Mucosa of descending colon (tissue), 3 donors: ENCODE results near the gene SPINT3. TPM values are rescaled to one million over a fixed set of nuclear protein-coding genes. Genes with fewer than 3 reads are reported as not detected.
A peak's percentile ranks its signal among the peaks of the same experiment; 100 is the strongest.
"Not testable (repeated sequence)": the region's sequence is repeated elsewhere in the genome, so short reads cannot be mapped to it uniquely, and the experiment has no call there.

Experiments used
- ATAC-seq: fragments of 200-7000 bp; cut with Tn5 transposase; one replicate; pipeline ENCODE4 v1.9.1; 2020; ENCODE audit warnings: mild to moderate bottlenecking, moderate library complexity
- DNase-seq, 3 donors: peaks; one replicate each; pipeline ENCODE4 v3.0.0-alpha.2; 2020
- H3K36me3 ChIP-seq: fragments of 200-600 bp; one replicate; pipeline ENCODE4 v1.8.0; 2021; ENCODE audit warnings: low read depth, mild to moderate bottlenecking
- H3K4me1 ChIP-seq: fragments of 200-600 bp; one replicate; pipeline ENCODE4 v1.8.0; 2021; ENCODE audit warnings: low read depth, mild to moderate bottlenecking
- H3K4me3 ChIP-seq: fragments of 200-600 bp; one replicate; pipeline ENCODE4 v1.8.0; 2021; ENCODE audit warnings: mild to moderate bottlenecking
- H3K9me3 ChIP-seq: fragments of 200-600 bp; one replicate; pipeline ENCODE4 v1.8.0; 2021; ENCODE audit warnings: mild to moderate bottlenecking
- CTCF ChIP-seq: fragments of 200-600 bp; IDR thresholded peaks from one replicate; pipeline ENCODE4 v1.8.0; 2022; ENCODE audit warnings: antibody characterized with exemption, mild to moderate bottlenecking
- intact Hi-C, 2 donors: fragments of 100-400 bp; cut with DNase I in 1 of 2; cut with micrococcal nuclease in 1 of 2; formaldehyde crosslinking; loops; one replicate each; pipeline versions ENCODE4 v1.11.0 to v1.11.1; 2022; cut with DNase I, micrococcal nuclease
- total RNA-seq, 3 donors: library from RNA; stranded (reverse); fragmentation: NEBNext Ultra II Directional in 2 of 3; extraction: Animal tissue kit (Norgen Biotek cat#: 25700) in 2 of 3; gene quantifications; one replicate each; pipeline versions ENCODE4 v1.2.1 to v1.2.4, GENCODE V29; 2021 to 2023
- donor health status: DM: no; HTN: no; CAD: no; lungs with moderate emphysema.
- donor health status: DM: no; HTN: no; CAD: no.
- donor health status: DM: no; HTN: yes; CAD: no.

Gene SPINT3
- total RNA-seq, 3 donors from 2014 or later: not detected

GRCh38 chr20:45487231-45487635 is 28.2 kb downstream of the SPINT3 start:
- peaks cover 3% of the 10 kb centered on the region for H3K4me1 ChIP-seq
- ATAC-seq: no peak
- no peaks in the 10 kb centered on the region for H3K36me3 ChIP-seq
- no peak for DNase-seq
- intact Hi-C loops: no loop called here
- no peak for TF ChIP-seq CTCF
- no peaks in the 10 kb centered on the region for H3K9me3 ChIP-seq
- no peak overlapping the region for H3K4me3 ChIP-seq

- intact Hi-C loops: no loop called here
- ATAC-seq: peak; percentile 67
These were observed 30.0 kb downstream of the SPINT3 start for GRCh38 chr20:45485388-45485787.

GRCh38 chr20:45484676-45485075 is 30.7 kb downstream of the SPINT3 start:
- peak in 1 of 3 donors; percentile 62 for DNase-seq
- Histone ChIP-seq H3K4me1 (peaks cover 3% of the 10 kb centered on the region), H3K36me3 (no peaks in the 10 kb centered on the region), H3K9me3 (no peaks in the 10 kb centered on the region), H3K4me3 (no peak overlapping the region)
- no peak for TF ChIP-seq CTCF
- ATAC-seq: peak; percentile 88
- intact Hi-C loops: no loop called here

More at GRCh38 chr20:45485388-45485787, 30.0 kb downstream of the SPINT3 start:
- Histone ChIP-seq H3K4me3 (no peak overlapping the region), H3K4me1 (peaks cover 3% of the 10 kb centered on the region), H3K9me3 (no peaks in the 10 kb centered on the region), H3K36me3 (no peaks in the 10 kb centered on the region)
- TF ChIP-seq CTCF: no peak
- DNase-seq: no peak

- no peak for DNase-seq
- ATAC-seq: no peak
- intact Hi-C loops: no loop called here
These were observed 35.6 kb downstream of the SPINT3 start for GRCh38 chr20:45479822-45480221.

DNA sequence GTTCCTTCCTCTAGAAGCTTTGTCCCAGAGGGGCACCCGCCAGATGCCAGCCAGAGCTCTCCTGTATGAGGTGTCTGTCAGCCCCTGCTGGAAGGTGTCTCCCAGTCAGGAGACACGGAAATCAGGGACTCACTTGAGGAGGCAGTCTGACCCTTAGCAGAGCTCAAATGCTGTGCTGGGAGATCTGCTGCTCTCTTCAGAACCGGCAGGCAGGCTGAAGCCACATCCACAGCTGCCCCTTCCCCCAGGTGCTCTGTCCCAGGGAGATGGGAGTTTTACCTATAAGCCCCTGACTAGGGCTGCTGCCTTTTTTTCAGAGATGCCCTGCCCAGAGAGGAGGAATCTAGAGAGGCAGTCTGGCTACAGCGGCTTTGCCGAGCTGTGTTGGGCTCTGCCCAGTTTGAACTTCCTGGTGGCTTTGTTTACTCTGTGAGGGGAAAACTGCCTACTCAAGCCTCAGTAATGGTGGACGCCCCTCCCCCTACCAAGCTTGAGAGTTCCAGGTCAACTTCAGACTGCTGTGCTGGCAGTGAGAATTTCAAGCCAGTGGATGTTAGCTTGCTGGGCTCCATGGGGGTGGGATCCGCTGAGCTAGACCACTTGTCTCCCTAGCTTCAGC is 37.8 kb downstream of the SPINT3 start:
- H3K9me3 ChIP-seq, H3K4me1 ChIP-seq, H3K36me3 ChIP-seq, intact Hi-C loops, H3K4me3 ChIP-seq, ATAC-seq: not testable (repeated sequence)
- peak in 1 of 3 donors; percentile 27 for DNase-seq

More at GRCh38 chr20:45479822-45480221, 35.6 kb downstream of the SPINT3 start:
- Histone ChIP-seq H3K4me3 (no peak overlapping the region), H3K9me3 (no peaks in the 10 kb centered on the region), H3K4me1 (peaks cover 1% of the 10 kb centered on the region), H3K36me3 (no peaks in the 10 kb centered on the region)
- no peak for TF ChIP-seq CTCF

DNA sequence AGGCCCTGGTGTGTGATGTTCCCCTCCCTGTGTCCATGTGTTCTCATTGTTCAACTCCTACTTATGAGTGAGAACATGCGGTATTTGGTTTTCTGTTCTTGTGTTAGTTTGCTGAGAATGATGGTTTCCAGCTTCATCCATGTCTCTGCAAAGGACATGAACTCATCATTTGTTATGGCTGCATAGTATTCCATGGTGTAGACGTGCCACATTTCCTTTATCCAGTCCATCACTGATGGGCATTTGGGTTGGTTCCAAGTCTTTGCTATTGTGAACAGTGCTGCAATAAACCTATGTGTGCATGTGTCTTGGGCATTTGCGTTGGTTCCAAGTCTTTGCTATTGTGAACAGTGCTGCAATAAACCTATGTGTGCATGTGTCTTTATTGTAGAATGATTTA is 43.1 kb downstream of the SPINT3 start:
- intact Hi-C loops, H3K9me3 ChIP-seq, H3K4me3 ChIP-seq, ATAC-seq, H3K4me1 ChIP-seq, DNase-seq, H3K36me3 ChIP-seq: not testable (repeated sequence)

GRCh38 chr20:45470937-45471336 is 44.5 kb downstream of the SPINT3 start:
- ATAC-seq: no peak
- DNase-seq: no peak
- Histone ChIP-seq H3K36me3 (no peaks in the 10 kb centered on the region), H3K9me3 (no peaks in the 10 kb centered on the region), H3K4me3 (no peak overlapping the region), H3K4me1 (peaks cover 9% of the 10 kb centered on the region)
- TF ChIP-seq CTCF: no peak
- intact Hi-C loops: no loop called here
